HG03520 (cell line): ENCODE data around the gene ACYP2.
"Not testable (repeated sequence)": the region's sequence is repeated elsewhere in the genome, so short reads cannot be mapped to it uniquely, and the experiment has no call there.

ENCODE experiments used
- ATAC-seq: cut with Tn5 transposase; IDR thresholded peaks from one replicate; pipeline ENCODE4 v1.9.1; 2021; ENCODE audit warnings: mild to moderate bottlenecking, moderate library complexity; ENCODE audit not compliant: unreplicated experiment

Gene ACYP2

DNA sequence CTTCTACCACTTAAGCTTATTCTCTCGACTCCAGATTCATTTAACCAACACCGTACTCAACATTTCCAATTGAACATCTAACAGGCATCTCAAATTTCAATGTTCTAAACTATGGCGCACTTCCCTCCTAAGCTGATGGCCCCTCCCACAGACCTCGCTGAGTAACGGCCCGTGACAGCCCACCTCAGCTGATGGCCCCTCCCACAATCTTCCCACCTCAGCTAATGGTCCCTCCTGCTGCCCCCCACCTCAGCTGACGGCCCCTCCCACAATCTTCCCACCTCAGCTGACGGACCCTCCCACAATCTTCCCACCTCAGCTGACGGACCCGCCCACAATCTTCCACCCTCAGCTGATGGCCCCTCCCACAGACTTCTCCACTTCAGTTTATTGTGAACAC lies 197.7 kb downstream of the ACYP2 start:
- ATAC-seq, result no peak

DNA sequence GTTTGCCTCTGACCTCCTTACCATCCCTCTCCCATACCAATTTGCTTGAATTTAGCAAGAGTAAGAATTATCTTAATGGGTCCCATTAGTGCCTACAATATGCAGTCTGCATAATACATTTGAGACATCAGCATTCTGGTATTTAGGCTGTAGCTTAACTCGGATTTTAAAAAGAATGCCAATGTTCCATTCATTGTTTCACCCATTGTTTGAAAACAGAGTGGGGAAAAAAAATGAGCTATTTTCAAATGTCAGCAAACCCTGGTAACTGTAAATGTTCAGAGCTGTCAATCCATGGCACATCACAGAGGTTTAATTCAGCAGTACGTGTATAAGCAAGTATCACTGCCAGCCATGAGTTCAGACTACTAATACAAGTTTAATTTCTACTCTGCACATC lies 202.6 kb downstream of the ACYP2 start:
- no peak for ATAC-seq

DNA sequence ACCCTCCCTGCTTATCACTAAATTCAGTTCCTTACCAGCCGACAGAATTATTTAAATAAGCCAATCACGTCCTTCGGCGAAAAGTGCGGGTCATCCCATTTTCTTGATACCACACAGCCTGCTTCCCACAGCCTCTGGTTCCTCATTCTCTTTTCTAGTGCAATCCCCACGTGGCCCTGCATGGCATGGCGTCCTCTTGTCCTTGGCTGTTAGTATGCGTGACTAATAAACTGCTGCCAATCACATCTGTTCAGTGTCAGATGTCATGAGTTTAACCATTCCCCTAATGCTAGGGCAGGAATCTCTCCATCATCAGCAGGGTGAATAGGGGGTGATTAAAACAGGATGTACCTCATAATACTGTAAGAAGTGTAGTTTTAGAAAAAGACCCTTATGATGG lies 203.4 kb downstream of the ACYP2 start:
- no peak for ATAC-seq

DNA sequence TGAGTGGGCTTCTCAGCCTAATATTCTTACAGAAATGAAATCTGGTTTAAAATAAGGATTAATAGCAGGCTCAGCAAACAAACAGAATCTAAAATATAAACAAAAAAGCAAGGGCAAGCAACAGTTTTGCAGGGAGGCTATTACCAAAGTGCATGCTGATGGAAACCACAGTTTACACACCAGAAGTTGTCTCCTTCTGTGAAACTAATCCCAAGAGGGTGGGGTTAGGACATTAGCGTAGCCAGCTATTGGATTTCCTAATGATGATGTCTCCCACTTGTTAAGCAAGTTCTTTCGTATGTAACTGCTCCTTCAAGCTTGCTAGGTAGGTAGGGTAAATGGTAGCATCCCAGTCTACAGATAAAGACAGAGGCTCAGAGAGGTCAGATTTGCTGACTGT lies 205.6 kb downstream of the ACYP2 start:
- no peak for ATAC-seq

DNA sequence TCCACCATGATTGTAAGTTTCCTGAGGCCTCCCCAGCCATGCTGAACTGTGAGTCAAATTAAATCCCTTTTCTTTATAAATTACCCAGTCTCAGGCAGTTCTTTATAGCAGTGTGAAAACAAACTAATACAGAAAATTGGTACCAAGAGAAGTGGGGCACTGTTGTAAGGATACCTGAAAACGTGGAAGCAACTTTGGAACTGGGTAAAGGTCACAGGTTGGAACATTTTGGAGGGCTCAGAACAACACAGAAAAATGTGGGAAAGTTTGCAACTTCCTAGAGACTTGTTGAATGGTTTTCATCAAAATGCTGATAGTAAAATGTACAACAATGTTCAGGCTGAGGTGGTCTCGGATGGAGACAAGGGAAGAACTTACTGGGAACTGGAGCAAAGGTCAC lies 209.1 kb downstream of the ACYP2 start:
- not testable (repeated sequence) for ATAC-seq

DNA sequence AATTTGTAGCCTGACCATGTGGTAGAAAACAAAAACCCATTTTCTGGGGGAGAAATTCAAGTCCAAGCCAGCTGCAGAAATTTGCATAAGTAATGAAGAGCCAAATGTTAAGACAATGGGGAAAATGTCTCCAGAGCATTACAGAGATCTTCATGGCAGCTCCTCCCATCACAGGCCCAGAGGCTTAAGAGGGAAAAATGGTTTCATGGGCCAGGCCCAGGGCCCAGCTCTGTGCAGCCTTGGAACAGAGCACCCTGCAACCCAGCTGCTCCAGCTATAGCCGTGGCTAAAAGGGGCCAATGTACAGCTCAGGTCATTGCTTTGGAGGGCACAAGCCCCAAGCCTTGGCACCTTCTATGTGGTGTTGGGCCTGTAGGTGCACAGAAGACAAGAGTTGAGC lies 209.7 kb downstream of the ACYP2 start:
- ATAC-seq, result no peak

DNA sequence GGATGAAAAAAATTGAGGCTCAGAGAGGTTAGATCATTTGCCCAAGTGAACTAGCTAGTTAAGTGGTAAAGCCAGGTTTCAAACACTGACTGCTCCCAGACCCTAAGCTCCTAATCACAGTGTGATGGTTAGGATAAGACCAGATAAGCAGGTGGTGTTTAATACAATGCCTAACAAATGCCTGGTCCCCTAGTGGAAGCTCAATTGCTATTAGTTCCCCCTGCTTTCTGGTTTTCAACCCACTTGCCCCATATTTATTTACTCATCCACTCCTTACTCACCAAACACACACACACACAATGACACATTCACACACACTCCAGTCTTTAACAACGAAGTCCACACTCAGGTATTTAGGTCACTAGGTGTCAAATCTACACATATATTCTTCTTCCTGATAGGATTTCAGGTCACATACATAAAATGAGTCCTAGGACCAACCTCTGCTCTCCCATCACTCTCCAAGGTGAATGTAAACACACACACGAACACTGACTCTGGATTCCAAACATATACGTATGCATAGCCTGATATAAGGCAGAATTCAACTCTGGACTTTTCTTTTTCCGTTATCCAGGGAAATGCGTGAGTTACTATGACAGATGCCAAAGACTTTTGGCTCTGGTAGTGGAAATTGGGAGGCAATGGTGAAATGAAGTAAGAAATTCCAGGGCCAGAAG lies 214.2 kb downstream of the ACYP2 start:
- ATAC-seq, result no peak

DNA sequence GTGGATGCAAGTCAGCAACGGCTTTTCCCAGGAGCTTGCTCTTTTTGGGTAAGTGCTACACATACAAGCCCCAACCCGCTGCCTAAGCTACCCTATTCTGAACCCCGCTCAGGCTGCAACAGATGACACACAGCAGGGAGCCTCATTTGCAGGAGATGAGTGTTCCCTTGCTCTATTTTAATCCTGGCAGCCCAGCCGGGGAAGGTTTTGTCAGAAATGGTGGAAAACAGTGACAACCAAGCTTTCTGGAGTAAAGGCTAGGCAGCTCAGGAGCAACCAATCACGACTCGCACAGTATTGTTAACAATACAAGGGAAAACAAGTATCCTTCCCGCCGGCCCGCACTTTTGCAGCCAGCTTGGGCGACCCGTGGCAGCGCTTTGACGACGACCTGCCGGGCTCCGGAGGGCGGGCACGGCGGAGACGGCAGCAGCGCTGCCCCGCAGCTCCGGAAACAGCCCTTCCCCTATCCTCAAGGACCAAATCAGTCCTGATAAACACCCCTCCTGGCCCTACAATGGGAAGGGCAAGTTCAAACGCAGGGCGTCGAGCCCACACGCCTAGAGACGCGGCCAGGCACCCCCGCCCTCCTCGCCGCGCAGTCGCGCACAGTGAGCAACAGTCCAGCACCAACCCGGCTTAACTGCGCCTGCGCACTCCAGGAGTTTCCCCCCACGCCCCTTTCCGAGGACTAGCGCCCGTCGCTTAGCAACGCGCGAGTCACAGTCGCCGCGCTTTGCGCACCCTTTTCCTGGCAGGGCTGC lies 214.9 kb downstream of the ACYP2 start:
- peak; percentile 96 for ATAC-seq

DNA sequence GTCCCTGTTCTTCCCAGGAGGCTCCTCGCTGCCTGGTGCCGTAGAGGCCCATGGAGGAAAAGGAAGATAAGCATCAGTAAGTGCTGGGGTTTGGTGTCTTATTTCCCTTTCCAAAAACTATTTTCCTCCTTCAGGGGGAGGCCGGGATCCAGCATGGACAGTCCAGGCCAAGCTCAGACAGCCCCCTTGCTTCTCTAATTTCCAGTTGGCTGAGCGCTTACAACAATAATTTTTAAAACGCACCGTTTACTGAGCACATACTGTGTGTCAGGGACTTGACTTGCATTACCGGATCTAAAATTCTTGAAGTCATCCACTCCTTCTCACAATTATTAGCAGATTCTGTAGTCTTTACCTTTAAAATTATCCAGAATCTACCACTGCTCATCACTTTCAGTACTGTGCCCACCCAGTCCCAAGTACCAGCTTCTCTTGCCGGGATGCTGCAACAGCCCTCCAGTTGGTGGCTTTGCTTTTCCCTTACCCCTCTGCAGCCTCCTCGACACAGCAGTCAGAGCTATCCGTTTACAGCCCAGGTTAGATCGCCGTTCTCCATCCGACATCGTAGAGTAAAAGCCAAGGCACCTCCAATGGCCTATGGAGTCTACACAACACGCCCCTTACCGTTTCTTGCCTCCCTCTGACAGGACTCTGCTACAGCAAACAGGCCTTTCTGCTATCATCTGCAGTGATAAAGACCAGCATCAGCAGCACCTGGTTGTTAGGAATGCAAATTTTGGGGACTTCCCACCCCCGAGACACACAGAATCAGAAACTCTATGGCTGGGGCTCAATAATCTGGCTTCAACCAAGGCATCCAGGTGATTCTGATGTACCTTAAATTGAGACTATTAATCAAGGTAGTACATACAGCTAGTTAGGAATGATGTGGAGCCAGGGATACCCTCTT lies 215.8 kb downstream of the ACYP2 start:
- ATAC-seq, result peak; percentile 41

DNA sequence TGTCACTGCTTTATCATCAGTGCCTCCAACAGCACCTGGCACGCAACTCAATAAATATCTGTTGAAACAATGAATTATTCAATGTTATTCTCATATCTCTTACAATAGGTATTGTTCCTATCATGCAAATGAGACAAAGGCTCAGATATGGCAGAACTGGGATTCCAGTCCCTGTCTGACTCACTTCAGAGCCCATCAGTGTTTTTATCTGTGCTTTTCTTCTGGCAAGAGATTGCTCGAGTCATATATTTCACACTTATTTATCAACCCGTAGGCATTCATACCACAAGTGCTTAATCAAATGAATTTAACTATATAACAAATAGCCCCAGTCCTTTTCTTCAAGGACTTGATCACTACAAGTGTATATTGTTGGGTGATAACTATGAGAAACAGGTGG lies 217.0 kb downstream of the ACYP2 start:
- no peak for ATAC-seq

DNA sequence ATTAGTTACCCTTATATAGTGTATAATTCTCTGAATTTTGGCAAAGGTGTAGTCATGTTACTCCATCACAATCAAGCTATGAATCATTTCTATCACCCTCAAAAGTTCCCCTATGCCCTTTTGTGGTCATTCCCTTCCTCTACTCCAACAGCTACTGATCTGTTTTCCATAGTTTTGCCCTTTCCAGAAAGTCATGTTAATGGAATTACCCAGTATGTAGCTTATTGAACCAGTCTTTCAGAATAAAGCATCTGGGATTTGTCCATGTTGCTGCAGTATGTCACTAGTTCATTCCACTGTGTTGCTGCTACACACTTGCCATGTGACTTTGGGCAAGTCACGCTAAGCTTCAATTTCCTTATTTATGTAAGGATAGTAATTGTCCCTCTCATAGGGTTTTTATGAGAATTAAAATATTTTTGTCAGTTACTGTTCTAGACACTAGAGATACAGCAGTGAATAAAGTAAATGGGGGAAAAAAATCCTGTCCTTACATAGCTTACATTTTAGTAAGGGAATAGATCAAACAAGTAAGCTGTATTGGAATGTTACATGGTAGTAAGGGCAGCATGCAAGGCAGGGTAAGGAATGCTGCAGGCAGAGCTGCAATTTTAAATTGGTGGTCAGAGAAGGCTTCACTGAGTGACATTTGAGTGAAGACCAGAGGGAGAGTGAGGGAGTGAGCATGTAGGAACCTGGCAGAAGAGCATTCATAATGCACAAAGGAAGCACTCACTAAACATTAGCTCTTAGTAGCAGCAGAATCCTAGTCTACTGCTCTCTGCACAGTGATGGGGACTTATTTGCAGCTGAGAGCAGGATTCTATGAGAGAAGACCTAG lies 220.9 kb downstream of the ACYP2 start:
- no peak for ATAC-seq

DNA sequence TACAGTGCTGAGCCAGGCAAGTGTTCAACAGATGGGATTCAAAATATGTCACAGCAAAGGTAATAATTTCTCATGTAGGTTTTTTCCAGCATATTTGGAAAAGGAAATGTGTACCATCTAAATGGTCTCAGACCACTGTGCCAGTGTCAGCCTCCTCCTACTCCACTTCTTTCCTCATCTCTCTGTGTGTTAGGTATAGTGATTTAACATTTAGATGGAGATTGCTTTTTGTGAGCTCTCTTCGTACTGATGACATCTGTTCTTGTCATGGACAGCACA lies 221.5 kb downstream of the ACYP2 start:
- ATAC-seq, result no peak

DNA sequence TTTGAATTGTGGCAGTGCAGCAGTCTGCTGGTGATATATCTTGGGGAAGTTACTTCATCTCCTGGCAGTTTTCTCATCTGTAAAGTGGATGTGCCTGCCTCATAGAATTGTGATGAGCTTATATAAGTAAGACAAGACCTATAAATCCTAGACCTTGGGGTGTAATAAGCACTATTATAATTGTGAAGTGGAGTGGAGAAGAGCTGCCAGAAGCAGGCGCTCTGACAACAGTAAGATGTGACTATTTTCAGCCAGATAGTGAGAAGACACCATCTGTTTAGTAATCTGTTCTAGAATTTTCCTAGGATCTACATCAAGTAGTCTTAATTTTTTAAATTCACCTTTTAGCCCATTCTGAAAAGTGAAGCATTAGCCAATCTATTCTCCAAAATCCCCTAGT lies 226.2 kb downstream of the ACYP2 start:
- no peak for ATAC-seq

DNA sequence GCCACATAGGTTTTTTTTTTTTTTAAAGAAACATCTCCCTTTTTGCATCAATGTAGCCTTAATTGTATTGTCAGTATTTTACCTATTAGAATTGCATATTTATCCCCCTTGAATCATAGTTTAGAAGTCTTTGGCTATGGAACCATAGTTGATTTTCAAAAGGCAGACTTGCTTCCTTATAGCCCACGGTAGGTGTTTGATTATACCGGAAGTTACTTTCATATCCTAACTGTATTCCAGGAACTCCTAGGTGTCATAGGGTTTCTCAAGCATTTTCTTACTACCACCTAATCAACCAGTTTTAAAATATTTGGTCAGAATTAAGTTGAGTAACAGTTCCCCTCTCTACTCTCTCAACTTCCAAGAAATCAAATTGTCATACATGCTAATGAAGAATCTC lies 227.2 kb downstream of the ACYP2 start:
- ATAC-seq, result no peak

DNA sequence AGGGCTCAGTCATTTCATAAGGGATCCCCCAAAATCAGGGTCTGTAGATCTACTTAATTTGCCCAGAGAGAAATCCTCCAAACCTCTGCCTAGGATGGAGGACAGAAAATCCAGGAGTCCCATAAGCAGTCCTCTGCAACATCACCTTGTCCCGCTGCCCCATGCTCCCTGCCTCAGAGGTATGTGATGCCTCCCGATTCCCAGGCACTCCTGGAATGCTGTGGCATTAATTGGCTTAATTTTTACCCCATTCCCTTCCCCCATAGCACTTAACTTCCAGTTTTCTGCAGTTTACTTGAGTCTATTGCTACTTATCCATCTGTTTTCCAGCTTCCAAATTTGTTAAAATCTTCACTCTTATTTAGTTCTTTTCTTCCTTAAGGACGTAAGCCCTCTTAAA lies 232.2 kb downstream of the ACYP2 start:
- no peak for ATAC-seq

DNA sequence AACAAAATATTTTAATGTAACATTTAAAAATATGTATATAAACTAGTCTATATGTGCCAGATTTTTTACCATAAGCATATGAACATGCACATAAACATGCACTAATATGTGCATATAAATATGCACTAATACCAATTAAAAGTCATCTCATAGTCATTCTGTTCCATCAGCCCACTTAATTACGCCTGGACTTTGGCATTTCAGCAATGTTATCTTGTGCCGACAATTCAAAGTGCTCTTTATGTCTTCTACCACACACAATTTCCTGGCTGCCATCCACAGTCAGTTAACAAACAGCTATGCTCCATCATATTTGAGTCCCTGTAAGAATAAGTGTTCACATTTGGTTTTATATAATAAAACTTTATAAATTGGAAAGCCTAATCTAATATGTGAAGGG lies 233.2 kb downstream of the ACYP2 start:
- no peak for ATAC-seq

DNA sequence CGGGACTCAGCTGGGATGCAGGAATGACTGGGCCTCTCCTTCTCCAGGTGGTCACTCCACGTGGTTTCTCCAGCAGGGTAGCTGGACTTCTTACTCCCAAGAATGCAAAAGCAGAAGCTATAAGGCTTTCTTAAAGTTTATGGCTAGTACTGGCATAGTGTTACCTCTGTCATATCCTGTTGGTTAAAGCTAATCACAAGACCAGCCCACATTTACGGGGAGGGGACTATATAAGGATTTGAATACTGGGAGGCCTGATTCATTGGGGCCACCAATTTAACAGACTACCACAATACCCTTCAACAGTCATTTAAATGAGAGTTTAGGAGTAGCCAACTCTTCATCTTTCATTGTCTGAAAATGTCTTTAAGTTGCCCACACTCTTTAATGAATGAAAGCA lies 235.0 kb downstream of the ACYP2 start:
- ATAC-seq, result no peak

DNA sequence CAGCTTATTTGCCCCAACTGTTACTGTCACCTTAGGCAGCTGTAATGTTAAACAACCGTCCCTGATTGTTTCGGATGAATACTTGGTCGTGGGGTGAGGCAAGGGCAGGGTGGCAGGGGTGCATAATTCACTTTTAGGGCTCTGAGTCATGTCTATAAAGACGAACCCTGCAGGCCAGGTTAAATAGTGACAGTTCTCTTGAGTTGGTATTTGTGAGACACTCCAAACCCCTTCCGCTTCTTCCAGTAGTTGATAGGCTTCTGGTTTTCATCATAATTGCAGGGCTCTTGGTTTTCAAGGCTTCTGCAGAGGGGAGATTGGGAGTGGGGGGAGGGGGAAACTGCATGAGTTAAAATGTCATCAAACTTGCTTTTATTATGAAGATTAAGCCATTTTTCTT lies 237.8 kb downstream of the ACYP2 start:
- no peak for ATAC-seq
